ENCODE measurements around the gene CYB5R2. TPM values are rescaled to one million over a fixed set of nuclear protein-coding genes. Genes with fewer than 3 reads are reported as not detected.

CYB5R2 gene
- polyA plus RNA-seq, 1 donor (not counting 4 experiments of a cell fraction or from before 2014, with no cell fraction given) = 24.7 TPM

DNA sequence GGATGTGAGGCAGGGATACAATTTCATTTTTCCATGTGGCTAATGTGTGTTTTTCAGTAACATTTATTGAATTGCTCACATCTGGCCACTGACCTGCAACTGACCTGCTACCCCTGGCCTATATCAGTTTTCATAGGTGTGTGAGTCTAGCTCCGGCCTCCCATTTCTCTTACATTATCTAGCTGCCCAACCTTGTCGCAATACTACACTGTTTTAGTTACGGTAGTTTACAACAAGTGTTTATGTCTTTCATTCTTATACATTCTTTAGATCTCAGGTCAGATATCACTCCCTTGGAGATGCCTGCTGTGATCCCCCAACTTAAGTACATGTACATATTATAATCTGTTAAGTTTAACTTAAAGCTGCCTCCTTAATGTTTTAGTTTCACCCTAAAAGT, 2.3 kb upstream of the CYB5R2 start:
- Histone ChIP-seq H2AFZ (ENCODE audit: control insufficient read depth, low read length) (no peak overlapping the region), H3K27me3 (ENCODE audit: control insufficient read depth, extremely low read depth, insufficient read depth, low read length) (no peaks in the 10 kb centered on the region), H3K27ac (ENCODE audit: control insufficient read depth, insufficient read depth, low read length) (no peak overlapping the region), H3K36me3 (ENCODE audit: control insufficient read depth in 2 of 2, extremely low read depth in 1 of 2, insufficient read depth in 2 of 2, low read length in 2 of 2) (no peaks in the 10 kb centered on the region), H3K9me1 (ENCODE audit: control insufficient read depth, extremely low read depth, insufficient read depth, low read length) (no peaks in the 10 kb centered on the region), H4K20me1 (ENCODE audit: control insufficient read depth, extremely low read depth, insufficient read depth, low read length) (no peaks in the 10 kb centered on the region), H3K79me2 (ENCODE audit: control insufficient read depth, insufficient read depth, low read length) (no peaks in the 10 kb centered on the region), H3K9me3 (ENCODE audit: control insufficient read depth, low read depth, low read length) (no peaks in the 10 kb centered on the region), H3K4me1 (ENCODE audit: control insufficient read depth, extremely low read depth, insufficient read depth, low read length) (peaks cover 43% of the 10 kb centered on the region), H3K9ac (ENCODE audit: control insufficient read depth, extremely low read depth, insufficient read depth, low read length) (no peak overlapping the region), H3K4me2 (ENCODE audit: control insufficient read depth, extremely low read depth, insufficient read depth, low read depth, low read length) (no peak overlapping the region), H3K4me3 (ENCODE audit: control insufficient read depth in 2 of 3, extremely low read depth in 1 of 3, insufficient read depth in 2 of 3, low read depth in 1 of 3, low read length in 3 of 3) (no peak overlapping the region)
- FAIRE-seq (peak; percentile 49), DNase-seq (ENCODE audit: low read depth, low spot score) (no peak)
- dilution Hi-C loops (cut with MboI; ENCODE audit: extremely low pct_ligation_motif_present, low sequenced_read_pairs) = no loop called here
- TF ChIP-seq EZH2 (IDR thresholded peaks at IDR 0.05; ENCODE audit: low read length) = no peak
- TF ChIP-seq, protein P1, sequence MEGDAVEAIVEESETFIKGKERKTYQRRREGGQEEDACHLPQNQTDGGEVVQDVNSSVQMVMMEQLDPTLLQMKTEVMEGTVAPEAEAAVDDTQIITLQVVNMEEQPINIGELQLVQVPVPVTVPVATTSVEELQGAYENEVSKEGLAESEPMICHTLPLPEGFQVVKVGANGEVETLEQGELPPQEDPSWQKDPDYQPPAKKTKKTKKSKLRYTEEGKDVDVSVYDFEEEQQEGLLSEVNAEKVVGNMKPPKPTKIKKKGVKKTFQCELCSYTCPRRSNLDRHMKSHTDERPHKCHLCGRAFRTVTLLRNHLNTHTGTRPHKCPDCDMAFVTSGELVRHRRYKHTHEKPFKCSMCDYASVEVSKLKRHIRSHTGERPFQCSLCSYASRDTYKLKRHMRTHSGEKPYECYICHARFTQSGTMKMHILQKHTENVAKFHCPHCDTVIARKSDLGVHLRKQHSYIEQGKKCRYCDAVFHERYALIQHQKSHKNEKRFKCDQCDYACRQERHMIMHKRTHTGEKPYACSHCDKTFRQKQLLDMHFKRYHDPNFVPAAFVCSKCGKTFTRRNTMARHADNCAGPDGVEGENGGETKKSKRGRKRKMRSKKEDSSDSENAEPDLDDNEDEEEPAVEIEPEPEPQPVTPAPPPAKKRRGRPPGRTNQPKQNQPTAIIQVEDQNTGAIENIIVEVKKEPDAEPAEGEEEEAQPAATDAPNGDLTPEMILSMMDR (optimal IDR thresholded peaks at IDR 0.05 in 1 of 3, IDR thresholded peaks at IDR 0.05 in 1 of 3, conservative IDR thresholded peaks at IDR 0.05 in 1 of 3; ENCODE audit: extremely low read depth in 1 of 3, insufficient read depth in 2 of 3, low read length in 3 of 3) = no peak

- Histone ChIP-seq H3K9me1 (ENCODE audit: control insufficient read depth, extremely low read depth, insufficient read depth, low read length) (no peaks in the 10 kb centered on the region), H3K27me3 (ENCODE audit: control insufficient read depth, extremely low read depth, insufficient read depth, low read length) (no peaks in the 10 kb centered on the region), H2AFZ (ENCODE audit: control insufficient read depth, low read length) (peak overlapping the region; percentile 58), H3K27ac (ENCODE audit: control insufficient read depth, insufficient read depth, low read length) (peak overlapping the region; percentile 42), H3K9ac (ENCODE audit: control insufficient read depth, extremely low read depth, insufficient read depth, low read length) (peak overlapping the region; percentile 71), H3K4me3 (ENCODE audit: control insufficient read depth in 2 of 3, extremely low read depth in 1 of 3, insufficient read depth in 2 of 3, low read depth in 1 of 3, low read length in 3 of 3) (peak overlapping the region; percentile 34 to 56 (median 47)), H3K36me3 (ENCODE audit: control insufficient read depth in 2 of 2, extremely low read depth in 1 of 2, insufficient read depth in 2 of 2, low read length in 2 of 2) (no peaks in the 10 kb centered on the region), H4K20me1 (ENCODE audit: control insufficient read depth, extremely low read depth, insufficient read depth, low read length) (no peaks in the 10 kb centered on the region), H3K9me3 (ENCODE audit: control insufficient read depth, low read depth, low read length) (no peaks in the 10 kb centered on the region), H3K4me2 (ENCODE audit: control insufficient read depth, extremely low read depth, insufficient read depth, low read depth, low read length) (peak overlapping the region; percentile 73), H3K79me2 (ENCODE audit: control insufficient read depth, insufficient read depth, low read length) (no peaks in the 10 kb centered on the region), H3K4me1 (ENCODE audit: control insufficient read depth, extremely low read depth, insufficient read depth, low read length) (peaks cover 53% of the 10 kb centered on the region)
- DNase-seq (ENCODE audit: low read depth, low spot score) (no peak), FAIRE-seq (no peak)
- dilution Hi-C loops (cut with MboI; ENCODE audit: extremely low pct_ligation_motif_present, low sequenced_read_pairs) = no loop called here
- TF ChIP-seq, protein P1 (optimal IDR thresholded peaks at IDR 0.05 in 1 of 3, IDR thresholded peaks at IDR 0.05 in 1 of 3, conservative IDR thresholded peaks at IDR 0.05 in 1 of 3; ENCODE audit: extremely low read depth in 1 of 3, insufficient read depth in 2 of 3, low read length in 3 of 3) = no peak
- no peak for TF ChIP-seq EZH2 (IDR thresholded peaks at IDR 0.05; ENCODE audit: low read length)
Measured at GRCh38 chr11:7673724-7674434, 579 bp upstream of the CYB5R2 start.
